ENCODE results near the gene IGSF21. TPM values are rescaled to one million over a fixed set of nuclear protein-coding genes. Genes with fewer than 3 reads are reported as not detected.
A peak's percentile ranks its signal among the peaks of the same experiment; 100 is the strongest.

Gene IGSF21
- total RNA-seq, 2 experiments from 2014 or later: not detected

GRCh38 chr1:18233176-18233864 lies 125.7 kb downstream of the IGSF21 start:
- Histone ChIP-seq H3K9me3 (ENCODE audit: control insufficient read depth in 1 of 2, insufficient read depth in 1 of 2, low read length in 2 of 2) (peaks cover 18 to 25% of the 10 kb centered on the region in 2 experiments), H3K4me3 (ENCODE audit: low read length) (no peak overlapping the region), H3K4me1 (ENCODE audit: insufficient read depth, low read length) (no peaks in the 10 kb centered on the region), H3K27me3 (ENCODE audit: control insufficient read depth in 1 of 2, insufficient read depth in 2 of 2, low read length in 2 of 2) (peaks cover 0 to 4% of the 10 kb centered on the region in 2 experiments), H3K27ac (ENCODE audit: low read depth in 1 of 2, low read length in 2 of 2) (no peak overlapping the region), H3K36me3 (ENCODE audit: insufficient read depth, low read length) (no peaks in the 10 kb centered on the region)
- Mint-ChIP-seq H3K4me3 (no peak overlapping the region), H3K27me3 (peaks cover 54% of the 10 kb centered on the region), H3K36me3 (ENCODE audit: low read depth) (no peaks in the 10 kb centered on the region), H3K27ac (no peak overlapping the region), H3K9me3 (peaks cover 17% of the 10 kb centered on the region), H3K4me1 (ENCODE audit: low read depth) (no peaks in the 10 kb centered on the region)
- ChIA-PET CTCF (no interaction called here), POLR2A (no interaction called here)
- intact Hi-C loops (cut with DNase I, micrococcal nuclease): no loop called here
- no peak for DNase-seq
- TF ChIP-seq CTCF (IDR thresholded peaks at IDR 0.05): no peak
- ATAC-seq (ENCODE audit: poor library complexity): no peak

GRCh38 chr1:18234790-18235242 lies 127.2 kb downstream of the IGSF21 start:
- no peak overlapping the region for H3K4me3 Mint-ChIP-seq
- Histone ChIP-seq H3K27ac (ENCODE audit: low read depth in 1 of 2, low read length in 2 of 2) (no peak overlapping the region), H3K4me1 (ENCODE audit: insufficient read depth, low read length) (no peaks in the 10 kb centered on the region), H3K9me3 (ENCODE audit: control insufficient read depth in 1 of 2, insufficient read depth in 1 of 2, low read length in 2 of 2) (peaks cover 18 to 25% of the 10 kb centered on the region in 2 experiments), H3K36me3 (ENCODE audit: insufficient read depth, low read length) (no peaks in the 10 kb centered on the region), H3K27me3 (ENCODE audit: control insufficient read depth in 1 of 2, insufficient read depth in 2 of 2, low read length in 2 of 2) (peaks cover 0 to 4% of the 10 kb centered on the region in 2 experiments), H3K4me3 (ENCODE audit: low read length) (no peak overlapping the region)
- H3K4me1 Mint-ChIP-seq (ENCODE audit: low read depth): no peaks in the 10 kb centered on the region
- H3K27ac Mint-ChIP-seq: no peak overlapping the region
- no peaks in the 10 kb centered on the region for H3K36me3 Mint-ChIP-seq (ENCODE audit: low read depth)
- ChIA-PET CTCF (no interaction called here), POLR2A (no interaction called here)
- H3K9me3 Mint-ChIP-seq: peaks cover 17% of the 10 kb centered on the region
- intact Hi-C loops (cut with DNase I, micrococcal nuclease): no loop called here
- TF ChIP-seq CTCF (IDR thresholded peaks at IDR 0.05): no peak
- ATAC-seq (ENCODE audit: poor library complexity) (no peak), DNase-seq (peak in 1 of 14 experiments; percentile 14)
- H3K27me3 Mint-ChIP-seq: peaks cover 50% of the 10 kb centered on the region

- TF ChIP-seq CTCF (IDR thresholded peaks at IDR 0.05): no peak
- ChIA-PET CTCF (no interaction called here), POLR2A (no interaction called here)
- Mint-ChIP-seq H3K4me3 (no peak overlapping the region), H3K9me3 (peaks cover 17% of the 10 kb centered on the region), H3K27ac (no peak overlapping the region), H3K36me3 (ENCODE audit: low read depth) (no peaks in the 10 kb centered on the region), H3K27me3 (peaks cover 49% of the 10 kb centered on the region), H3K4me1 (ENCODE audit: low read depth) (no peaks in the 10 kb centered on the region)
- DNase-seq (no peak), ATAC-seq (ENCODE audit: poor library complexity) (no peak)
- H3K36me3 ChIP-seq (ENCODE audit: insufficient read depth, low read length): no peaks in the 10 kb centered on the region
- H3K4me1 ChIP-seq (ENCODE audit: insufficient read depth, low read length): no peaks in the 10 kb centered on the region
- H3K4me3 ChIP-seq (ENCODE audit: low read length): no peak overlapping the region
- no peak overlapping the region for H3K27ac ChIP-seq (ENCODE audit: low read depth in 1 of 2, low read length in 2 of 2)
- H3K27me3 ChIP-seq (ENCODE audit: control insufficient read depth in 1 of 2, insufficient read depth in 2 of 2, low read length in 2 of 2): peaks cover 0 to 2% of the 10 kb centered on the region in 2 experiments
- intact Hi-C loops (cut with DNase I, micrococcal nuclease): no loop called here
- H3K9me3 ChIP-seq (ENCODE audit: control insufficient read depth in 1 of 2, insufficient read depth in 1 of 2, low read length in 2 of 2): peaks cover 6 to 11% of the 10 kb centered on the region in 2 experiments
Measured at GRCh38 chr1:18237371-18237770, 129.8 kb downstream of the IGSF21 start.

Measured in CD4-positive, alpha-beta T cell (primary cell).